ENCODE data around the gene CDH3. TPM values are rescaled to one million over a fixed set of nuclear protein-coding genes. Genes with fewer than 3 reads are reported as not detected.
A peak's percentile ranks its signal among the peaks of the same experiment; 100 is the strongest.

CDH3 gene
- total RNA-seq, 2 donors from 2014 or later = 79.6 to 88.1 TPM

DNA sequence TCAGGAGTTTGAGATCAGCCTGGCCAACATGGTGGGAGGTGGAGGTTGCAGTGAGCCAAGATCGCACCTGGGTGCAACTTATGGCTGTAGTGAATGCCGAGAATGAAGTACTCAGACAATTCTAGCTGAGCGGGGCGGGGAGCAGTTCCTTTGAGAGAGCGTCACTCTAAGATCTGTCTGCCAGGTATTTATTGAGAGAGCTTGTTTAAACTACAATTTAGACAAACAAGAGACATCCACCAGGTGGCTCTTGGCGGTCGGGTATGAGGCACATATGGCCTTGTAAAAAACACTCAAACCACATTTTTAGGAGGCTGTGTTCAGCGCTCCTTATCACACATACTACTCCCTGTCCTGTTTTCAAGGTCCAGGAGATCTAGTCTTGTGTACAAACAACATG, 51.4 kb downstream of the CDH3 start:
- Histone ChIP-seq H3K36me3 (ENCODE audit: control insufficient read depth, insufficient read depth, low read length) (no peaks in the 10 kb centered on the region), H3K9me3 (ENCODE audit: control insufficient read depth, low read length) (no peaks in the 10 kb centered on the region), H3K27me3 (ENCODE audit: control insufficient read depth, insufficient read depth, low read length, poor library complexity, severe bottlenecking) (no peaks in the 10 kb centered on the region), H3K9ac (ENCODE audit: extremely low read depth, low read length, poor library complexity, severe bottlenecking) (no peak overlapping the region), H3K4me1 (ENCODE audit: control insufficient read depth, insufficient read depth, low read length) (no peaks in the 10 kb centered on the region), H3K27ac (ENCODE audit: low read depth, low read length) (no peak overlapping the region), H3K4me3 (ENCODE audit: low read length) (no peak overlapping the region)
- no peaks in the 10 kb centered on the region for H3K27me3 Mint-ChIP-seq (ENCODE audit: insufficient read depth)
- WGBS, 2 experiments (ENCODE audit: insufficient coverage in 1 of 2, insufficient read length in 1 of 2) = 95 to 96% methylated on average over 7 to 8 of the region's 8 CpGs
- peaks cover 60% of the 10 kb centered on the region for H3K36me3 Mint-ChIP-seq (ENCODE audit: low read depth)
- no peaks in the 10 kb centered on the region for H3K4me1 Mint-ChIP-seq
- DNase-seq = no peak
- no peak overlapping the region for H3K27ac Mint-ChIP-seq
- no peaks in the 10 kb centered on the region for H3K9me3 Mint-ChIP-seq
- no peak overlapping the region for H3K4me3 Mint-ChIP-seq
- TF ChIP-seq, protein P1, sequence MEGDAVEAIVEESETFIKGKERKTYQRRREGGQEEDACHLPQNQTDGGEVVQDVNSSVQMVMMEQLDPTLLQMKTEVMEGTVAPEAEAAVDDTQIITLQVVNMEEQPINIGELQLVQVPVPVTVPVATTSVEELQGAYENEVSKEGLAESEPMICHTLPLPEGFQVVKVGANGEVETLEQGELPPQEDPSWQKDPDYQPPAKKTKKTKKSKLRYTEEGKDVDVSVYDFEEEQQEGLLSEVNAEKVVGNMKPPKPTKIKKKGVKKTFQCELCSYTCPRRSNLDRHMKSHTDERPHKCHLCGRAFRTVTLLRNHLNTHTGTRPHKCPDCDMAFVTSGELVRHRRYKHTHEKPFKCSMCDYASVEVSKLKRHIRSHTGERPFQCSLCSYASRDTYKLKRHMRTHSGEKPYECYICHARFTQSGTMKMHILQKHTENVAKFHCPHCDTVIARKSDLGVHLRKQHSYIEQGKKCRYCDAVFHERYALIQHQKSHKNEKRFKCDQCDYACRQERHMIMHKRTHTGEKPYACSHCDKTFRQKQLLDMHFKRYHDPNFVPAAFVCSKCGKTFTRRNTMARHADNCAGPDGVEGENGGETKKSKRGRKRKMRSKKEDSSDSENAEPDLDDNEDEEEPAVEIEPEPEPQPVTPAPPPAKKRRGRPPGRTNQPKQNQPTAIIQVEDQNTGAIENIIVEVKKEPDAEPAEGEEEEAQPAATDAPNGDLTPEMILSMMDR (conservative IDR thresholded peaks at IDR 0.05) = no peak

DNA sequence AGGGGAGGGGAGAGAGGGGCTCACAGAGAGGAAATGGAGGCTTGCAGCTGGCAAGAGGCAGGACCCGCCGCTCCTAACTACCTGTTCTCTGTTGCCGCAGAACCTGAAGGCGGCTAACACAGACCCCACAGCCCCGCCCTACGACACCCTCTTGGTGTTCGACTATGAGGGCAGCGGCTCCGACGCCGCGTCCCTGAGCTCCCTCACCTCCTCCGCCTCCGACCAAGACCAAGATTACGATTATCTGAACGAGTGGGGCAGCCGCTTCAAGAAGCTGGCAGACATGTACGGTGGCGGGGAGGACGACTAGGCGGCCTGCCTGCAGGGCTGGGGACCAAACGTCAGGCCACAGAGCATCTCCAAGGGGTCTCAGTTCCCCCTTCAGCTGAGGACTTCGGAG, 53.0 kb downstream of the CDH3 start:
- no peak for DNase-seq
- Histone ChIP-seq H3K4me1 (ENCODE audit: control insufficient read depth, insufficient read depth, low read length) (no peaks in the 10 kb centered on the region), H3K36me3 (ENCODE audit: control insufficient read depth, insufficient read depth, low read length) (no peaks in the 10 kb centered on the region), H3K9ac (ENCODE audit: extremely low read depth, low read length, poor library complexity, severe bottlenecking) (no peak overlapping the region), H3K27ac (ENCODE audit: low read depth, low read length) (no peak overlapping the region), H3K27me3 (ENCODE audit: control insufficient read depth, insufficient read depth, low read length, poor library complexity, severe bottlenecking) (no peaks in the 10 kb centered on the region), H3K9me3 (ENCODE audit: control insufficient read depth, low read length) (no peaks in the 10 kb centered on the region), H3K4me3 (ENCODE audit: low read length) (no peak overlapping the region)
- Mint-ChIP-seq H3K27me3 (ENCODE audit: insufficient read depth) (no peaks in the 10 kb centered on the region), H3K27ac (peak overlapping the region; percentile 13), H3K36me3 (ENCODE audit: low read depth) (peaks cover 46% of the 10 kb centered on the region), H3K4me3 (no peak overlapping the region), H3K9me3 (no peaks in the 10 kb centered on the region), H3K4me1 (no peaks in the 10 kb centered on the region)
- WGBS, 2 experiments (ENCODE audit: insufficient coverage in 1 of 2, insufficient read length in 1 of 2) = 94 to 95% methylated on average over 18 to 23 of the region's 23 CpGs
- TF ChIP-seq, protein P1 (conservative IDR thresholded peaks at IDR 0.05) = no peak

DNA sequence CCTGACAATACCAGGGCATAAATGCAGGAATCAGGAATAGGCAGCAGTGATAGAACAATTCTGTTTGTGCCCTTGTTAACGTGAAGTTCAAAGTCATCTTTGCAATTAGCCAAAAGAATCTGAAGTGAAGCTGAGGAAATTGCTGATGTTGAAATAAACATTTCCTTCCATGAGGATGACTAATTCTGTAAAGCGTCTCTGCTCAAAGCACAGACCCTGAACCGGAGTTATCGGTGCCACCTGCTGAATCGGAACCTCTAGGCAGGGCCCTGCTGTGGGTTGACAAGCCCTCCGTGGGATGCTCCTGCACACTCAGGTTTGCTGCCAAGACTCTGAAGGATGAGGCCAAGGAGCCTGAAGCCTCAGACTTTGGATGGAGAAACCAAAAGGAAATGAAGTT, 55.0 kb downstream of the CDH3 start:
- no peak overlapping the region for H3K9ac ChIP-seq (ENCODE audit: extremely low read depth, low read length, poor library complexity, severe bottlenecking)
- H3K9me3 ChIP-seq (ENCODE audit: control insufficient read depth, low read length) = no peaks in the 10 kb centered on the region
- no peak for DNase-seq
- H3K4me3 ChIP-seq (ENCODE audit: low read length) = no peak overlapping the region
- no peaks in the 10 kb centered on the region for H3K27me3 ChIP-seq (ENCODE audit: control insufficient read depth, insufficient read depth, low read length, poor library complexity, severe bottlenecking)
- H3K36me3 ChIP-seq (ENCODE audit: control insufficient read depth, insufficient read depth, low read length) = no peaks in the 10 kb centered on the region
- H3K4me3 Mint-ChIP-seq = no peak overlapping the region
- WGBS, 2 experiments (ENCODE audit: insufficient coverage in 1 of 2, insufficient read length in 1 of 2) = 92 to 94% methylated on average over 5 to 6 of the region's 6 CpGs
- H3K9me3 Mint-ChIP-seq = no peaks in the 10 kb centered on the region
- no peak overlapping the region for H3K27ac Mint-ChIP-seq
- H3K27ac ChIP-seq (ENCODE audit: low read depth, low read length) = no peak overlapping the region
- TF ChIP-seq, protein P1 (conservative IDR thresholded peaks at IDR 0.05) = no peak
- no peaks in the 10 kb centered on the region for H3K4me1 ChIP-seq (ENCODE audit: control insufficient read depth, insufficient read depth, low read length)
- no peaks in the 10 kb centered on the region for H3K27me3 Mint-ChIP-seq (ENCODE audit: insufficient read depth)
- no peaks in the 10 kb centered on the region for H3K4me1 Mint-ChIP-seq
- H3K36me3 Mint-ChIP-seq (ENCODE audit: low read depth) = peaks cover 35% of the 10 kb centered on the region
